ENCODE measurements around the gene GBX2.

Gene GBX2
- 0 to 0.33 (median 0) reads per million in 17 experiments for total RNA-seq

DNA sequence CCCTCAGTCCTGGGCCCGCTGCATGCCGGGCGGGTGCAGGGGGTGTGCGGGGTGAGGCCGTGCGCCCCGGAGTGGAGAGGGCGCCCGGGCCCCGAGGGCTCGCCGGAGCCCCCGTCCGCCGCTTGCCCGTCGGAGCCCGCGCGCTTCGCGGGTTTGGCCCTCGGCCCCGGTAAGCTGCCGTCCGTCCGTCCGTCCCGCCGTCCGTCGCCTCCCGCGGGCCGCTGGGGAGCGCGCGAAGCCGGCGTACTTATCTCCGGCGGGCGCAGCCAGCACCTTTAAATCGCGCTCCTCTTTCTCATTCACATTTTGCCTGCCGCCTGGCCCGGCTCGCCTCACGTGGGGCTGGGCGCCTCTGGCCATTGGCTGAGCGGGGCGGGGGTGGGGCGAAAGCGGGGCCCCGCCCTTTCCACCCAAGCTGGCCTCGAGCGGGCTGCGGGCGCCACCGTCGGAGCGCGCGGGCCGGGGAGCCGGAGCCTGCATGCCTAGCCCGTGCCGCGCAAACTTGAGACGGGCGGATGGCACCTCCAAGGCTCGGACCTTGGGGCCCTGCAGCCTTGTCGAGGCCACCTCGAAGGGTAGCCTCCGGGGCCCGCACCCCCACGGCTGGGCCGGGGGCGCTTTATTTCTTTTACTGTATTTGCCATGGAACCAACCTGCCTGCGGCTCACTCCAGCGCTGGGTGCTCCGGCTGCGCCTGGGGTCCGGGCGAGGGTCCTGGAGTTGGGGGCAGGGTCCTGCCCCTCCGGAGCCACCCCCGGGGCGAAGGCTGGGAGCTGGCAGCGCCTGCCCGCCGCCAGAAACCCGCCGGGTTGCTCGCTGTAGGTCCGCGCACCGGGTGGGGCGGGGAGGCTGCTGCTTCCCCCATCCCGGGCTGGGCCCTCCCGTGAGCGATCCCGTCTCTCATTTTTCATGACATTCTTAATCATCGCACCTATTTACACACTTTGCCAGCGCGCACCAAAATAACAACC lies at the start of gene GBX2:
Gene GBX2, minus strand, starts transcription at position 277 of the 971 bp plus-strand sequence. CDS start 415 bp downstream, outside the sequence.
- DNase-seq: no peak

DNA sequence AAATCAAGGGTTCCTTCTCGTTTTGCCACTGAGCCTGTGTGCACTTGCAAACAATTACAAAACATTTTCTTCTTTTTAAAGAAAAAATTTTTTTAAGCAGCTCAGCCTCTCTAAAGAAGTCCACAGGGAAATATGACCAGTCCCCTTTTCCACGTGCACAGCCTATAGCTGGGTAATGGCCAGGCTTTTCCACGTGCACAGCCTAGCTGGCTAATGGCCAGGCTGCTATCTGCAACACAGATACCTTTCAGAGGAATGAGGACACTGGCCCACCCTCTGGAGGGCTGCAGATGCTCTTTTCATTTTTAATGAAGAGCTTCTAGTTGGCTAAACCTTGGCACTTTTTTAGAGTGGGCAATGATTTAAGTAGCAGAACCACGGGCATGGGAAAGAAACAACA lies 49.7 kb upstream of the GBX2 start:
- no peak for DNase-seq

DNA sequence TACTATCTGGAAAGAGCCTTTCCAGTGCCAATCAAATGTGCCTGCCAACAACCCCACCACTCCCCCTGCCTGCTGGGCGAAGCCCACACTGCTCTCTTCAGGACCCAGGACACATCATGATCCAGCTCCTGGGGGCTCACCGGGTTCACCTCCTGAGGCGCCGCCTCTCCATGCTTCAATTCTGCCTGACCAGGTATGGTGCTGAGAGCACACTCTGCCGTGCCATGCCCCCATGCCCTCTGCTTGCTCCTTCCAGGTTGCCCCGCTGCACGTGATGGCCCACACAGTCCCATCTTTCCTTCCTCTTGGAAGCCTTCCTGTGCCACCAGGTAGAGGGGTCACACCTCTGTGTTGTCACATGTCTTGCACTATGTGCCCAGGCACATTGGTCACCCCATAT lies 48.5 kb upstream of the GBX2 start:
- no peak for DNase-seq

DNA sequence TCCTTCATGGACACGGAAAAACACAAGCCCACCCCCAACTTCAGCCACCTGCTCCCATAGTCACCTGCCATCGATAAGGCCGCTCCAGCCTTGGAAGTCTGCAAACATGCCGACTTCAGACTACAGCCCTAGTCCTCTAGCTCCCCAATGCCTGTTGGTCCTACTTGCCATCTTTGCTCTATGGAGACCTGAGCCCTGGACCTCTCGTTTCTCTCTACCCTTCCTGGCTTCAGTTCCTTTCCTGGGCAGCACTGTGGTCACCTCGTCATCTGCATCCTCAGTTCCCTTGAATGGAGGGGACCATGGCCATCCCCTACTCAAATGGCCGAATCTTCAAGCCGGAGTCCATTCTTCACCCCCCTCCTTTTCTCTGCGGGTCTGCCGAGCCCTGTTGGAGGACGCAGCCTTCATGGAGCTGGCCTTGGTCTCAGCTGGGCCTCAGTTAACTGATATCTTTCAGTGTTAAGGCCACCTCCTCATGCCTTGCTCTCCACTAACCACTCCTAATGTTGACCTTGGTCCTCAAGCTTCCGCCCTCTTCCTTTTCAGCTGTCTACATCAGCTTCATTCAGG lies 47.7 kb upstream of the GBX2 start:
- no peak for DNase-seq

DNA sequence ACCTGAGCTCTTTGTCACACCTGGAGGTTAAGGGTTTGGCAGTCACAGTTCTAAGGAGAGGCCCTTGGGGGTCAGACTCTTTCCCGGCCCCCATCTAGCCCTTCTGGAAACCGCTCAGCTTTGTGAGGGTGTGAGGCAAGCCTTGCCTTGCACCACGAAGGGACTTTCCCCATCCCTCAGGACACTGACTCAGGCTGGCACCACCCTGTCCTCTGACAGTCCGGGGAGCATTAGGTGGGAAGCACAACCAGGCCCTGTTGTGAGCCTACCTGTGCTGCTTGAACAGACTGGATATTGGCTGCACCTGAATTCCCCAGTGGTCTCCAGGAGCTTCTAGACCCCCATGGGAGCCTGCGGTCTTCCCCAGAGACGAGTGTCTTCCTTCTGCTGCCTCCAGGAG lies 47.0 kb upstream of the GBX2 start:
- DNase-seq: no peak

DNA sequence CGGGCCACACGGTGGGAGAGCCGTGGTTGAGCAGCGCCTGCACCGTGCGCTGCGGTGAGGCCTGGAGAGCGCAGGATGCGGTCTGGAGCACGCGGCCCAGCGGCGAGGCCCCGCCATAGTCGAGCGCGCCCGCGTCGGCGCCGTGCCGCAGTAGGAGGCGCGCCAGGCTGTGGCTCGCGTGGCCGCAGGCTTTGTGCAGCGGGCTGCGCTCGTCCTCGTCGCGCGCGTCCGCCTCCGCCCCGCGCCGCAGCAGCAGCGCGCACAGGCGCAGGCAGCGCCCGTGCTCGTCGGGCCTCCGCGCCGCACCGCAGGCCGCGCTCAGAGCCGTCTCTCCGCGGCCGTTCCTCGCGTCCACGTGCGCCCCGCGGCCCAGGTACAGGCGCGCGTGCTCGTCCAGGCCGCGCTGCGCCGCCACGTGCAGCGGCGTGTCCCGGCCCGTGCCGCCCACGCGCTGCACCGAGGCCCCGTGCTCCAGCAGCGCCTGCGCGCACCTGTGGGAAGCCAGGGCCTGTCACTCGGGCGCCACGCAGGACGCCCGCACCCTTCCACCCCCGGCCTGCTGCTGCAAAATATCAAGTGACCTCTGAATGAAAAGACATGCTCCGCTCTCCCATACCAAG lies 46.3 kb upstream of the GBX2 start:
- no peak for DNase-seq

DNA sequence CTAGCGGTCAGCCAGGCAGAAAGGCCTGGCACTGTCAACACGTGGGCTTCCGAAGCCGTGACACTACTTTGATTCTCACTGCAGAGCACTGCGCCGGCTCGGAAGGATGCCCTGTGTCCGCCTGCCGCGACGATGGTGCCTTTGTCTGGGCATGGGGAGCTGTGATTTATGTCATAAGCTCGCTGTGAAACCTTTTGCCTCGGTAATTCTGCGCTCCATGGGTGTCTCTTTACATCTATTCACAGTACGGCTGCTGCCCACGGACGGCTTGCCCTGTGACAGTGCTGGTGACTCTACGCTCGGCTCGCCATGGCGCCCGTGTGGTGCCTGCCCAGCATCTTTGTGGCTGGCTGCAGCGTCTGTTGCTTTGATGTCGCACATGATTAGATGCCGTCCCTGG lies 43.1 kb upstream of the GBX2 start:
- DNase-seq: no peak

DNA sequence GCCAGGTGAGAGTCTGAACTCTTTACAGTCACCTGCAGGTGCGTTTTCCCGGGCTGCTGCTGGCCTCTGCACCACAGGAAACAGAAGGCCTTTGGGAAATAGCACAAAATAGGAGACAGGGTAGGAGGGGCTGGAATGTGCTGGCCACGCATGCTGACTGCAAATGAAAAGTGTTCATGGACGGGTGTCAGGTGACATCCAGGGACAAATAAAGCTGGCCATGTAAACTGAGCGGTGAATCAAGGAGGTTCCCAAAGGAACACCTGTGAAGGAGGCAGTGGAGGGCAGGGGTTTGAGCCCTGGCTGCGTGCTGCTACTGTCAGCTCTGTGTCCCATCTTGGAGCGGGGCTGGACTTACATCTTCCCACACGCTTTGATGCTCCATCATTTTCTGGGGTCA lies 42.4 kb upstream of the GBX2 start:
- no peak for DNase-seq

DNA sequence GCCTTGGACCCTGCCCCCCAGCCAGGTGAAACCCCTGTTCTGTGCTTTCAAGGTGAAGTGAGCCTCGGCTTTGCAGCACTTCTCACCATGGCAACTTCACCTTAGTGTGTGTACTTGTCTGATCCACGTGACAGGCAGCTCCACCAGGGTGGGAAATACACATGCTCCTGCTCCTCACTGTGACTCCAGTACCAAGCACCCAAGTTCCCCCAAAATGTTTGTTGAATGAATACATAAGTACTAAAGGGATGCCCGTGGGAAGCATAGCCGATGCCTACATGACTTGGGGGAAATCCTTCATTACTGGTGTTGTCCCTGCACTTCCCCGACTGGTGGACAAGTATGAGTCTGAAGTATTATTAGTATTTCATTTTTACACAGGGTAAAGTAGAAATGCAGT lies 41.8 kb upstream of the GBX2 start:
- DNase-seq: no peak

DNA sequence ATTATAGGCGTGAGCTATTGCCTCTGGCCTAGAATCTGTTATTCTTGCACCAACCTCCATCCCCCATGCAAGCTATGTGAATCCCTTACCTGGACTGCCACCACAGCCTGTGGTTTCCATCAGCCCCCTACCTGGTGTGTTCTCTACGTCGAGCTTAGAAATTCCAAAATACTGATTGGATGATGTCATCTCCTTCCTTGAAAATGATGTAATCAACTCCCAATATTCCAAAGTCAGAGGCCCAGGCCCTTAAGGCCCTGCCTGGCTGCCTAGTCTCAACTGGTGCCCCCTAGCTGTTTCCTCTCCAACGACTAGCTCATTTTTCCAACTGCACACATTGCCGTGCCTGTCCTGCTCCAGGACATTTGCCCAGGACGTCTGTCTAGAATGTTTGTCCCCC lies 41.3 kb upstream of the GBX2 start:
- DNase-seq: no peak

DNA sequence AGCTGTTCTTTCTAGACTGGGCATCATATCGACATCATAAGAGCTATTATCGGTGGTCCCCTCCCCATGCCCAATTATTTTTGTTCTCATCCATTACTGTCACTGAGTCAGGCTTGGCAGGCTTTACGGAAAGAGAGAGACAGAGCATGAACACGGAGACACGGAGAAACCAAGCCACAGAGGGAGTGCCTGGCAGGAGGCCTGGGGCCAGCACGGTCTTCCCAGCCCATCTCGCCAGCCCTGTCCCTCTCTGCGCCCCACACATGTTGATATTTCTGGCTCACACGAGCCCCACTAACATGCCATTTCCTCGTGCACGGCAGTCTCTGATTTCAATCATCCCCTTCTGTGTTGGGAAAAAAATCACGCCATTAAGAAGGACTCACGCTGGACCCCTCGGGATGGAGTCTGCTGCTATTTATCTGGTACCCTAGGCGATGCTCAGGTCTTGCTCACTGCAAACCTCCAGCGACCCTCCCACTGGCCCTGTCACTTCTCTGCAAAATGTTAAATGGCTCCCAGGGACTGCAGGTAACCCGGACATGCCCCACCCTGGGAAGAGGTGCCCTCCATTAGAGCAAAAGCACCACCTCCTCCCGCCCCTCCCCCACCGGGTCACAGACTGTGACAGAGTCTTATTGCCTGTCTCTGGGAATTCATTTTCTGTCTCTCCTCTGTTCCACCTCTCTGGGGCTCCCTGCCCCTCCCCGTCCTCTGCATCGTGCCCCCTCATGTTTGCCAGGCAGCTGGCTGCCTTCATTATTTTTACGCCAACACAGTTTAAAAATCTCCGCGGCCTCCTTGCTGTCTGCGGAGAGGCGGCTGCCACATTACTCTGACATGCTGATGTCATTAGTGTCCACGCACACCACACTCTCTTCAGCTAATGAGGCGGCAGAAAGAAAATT lies 40.1 kb upstream of the GBX2 start:
- DNase-seq: no peak

DNA sequence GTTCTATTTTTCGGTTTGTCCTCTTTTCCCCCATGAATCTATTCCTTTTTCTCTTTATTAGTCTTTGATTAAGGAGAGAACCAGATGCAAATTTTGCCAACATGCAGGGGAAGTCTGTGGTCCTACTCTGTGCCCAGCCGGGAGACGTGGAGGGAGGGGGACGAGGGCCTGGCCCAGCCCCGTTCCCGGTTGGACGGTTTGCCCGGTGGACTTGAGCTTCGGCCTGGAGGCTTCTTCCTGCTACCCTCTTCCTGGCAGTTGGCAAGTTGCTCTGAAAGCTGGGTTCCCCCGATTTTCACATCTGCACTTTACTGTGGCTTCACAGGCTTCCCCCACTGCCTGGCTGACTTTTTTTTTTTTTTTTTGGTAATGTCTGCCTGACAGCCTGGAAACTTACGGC lies 39.3 kb upstream of the GBX2 start:
- DNase-seq: no peak

DNA sequence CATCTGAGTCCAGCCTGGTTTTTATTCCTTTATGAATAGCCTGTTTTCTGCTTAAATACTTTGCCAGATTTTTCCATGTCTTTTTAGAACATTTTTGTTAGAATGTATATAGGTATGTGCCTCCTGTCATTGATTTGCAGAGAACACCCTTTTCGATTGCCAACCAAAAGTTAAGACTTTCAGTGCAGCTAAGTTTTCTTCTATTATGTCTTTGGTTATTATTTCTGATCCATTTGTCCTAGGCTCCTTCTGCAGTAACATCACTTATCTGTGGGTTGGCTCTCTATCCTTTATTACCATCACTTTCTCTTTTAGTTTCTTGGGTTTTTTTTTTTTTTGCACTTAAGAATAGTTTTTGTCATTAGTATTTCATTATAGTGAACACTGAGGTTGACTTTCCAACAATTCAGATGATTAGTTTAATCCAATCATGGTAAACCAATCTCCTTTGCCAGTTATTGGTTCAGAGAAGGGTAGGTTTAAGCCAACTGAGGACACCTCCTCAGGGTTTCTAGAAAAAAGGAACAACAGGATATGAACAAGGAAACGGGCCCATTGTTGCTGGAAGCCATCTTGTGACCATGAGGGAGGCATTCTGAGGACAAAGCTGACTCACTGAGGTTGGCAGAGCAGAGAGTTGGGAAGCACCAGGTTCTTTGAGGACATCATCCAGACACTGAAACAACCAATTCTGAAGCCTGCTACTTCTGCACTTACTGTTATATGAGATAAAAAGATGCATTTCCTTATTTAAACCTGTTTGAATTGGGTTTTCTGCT lies 37.9 kb upstream of the GBX2 start:
- DNase-seq: peak in 3 of 4 experiments; percentile 6 to 22 (median 12)

DNA sequence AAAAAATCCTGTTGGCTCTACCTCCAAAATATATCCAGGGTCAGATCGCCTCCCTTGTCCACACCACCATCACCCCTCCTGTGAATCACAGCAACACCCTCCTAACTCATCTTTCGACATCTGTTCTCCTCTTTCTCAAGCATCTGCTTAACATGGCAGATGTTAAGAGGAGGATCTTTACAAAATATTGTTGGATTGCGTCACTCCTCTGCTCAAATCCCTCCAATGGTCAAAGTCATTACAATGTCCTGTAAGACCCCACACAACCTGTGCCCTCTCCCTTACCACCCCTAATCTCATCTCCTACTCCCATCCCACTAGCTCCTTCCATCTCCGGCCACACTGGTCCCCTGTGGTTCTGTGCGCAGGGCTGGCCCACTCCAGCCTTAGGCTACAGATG lies 36.8 kb upstream of the GBX2 start:
- no peak for DNase-seq

DNA sequence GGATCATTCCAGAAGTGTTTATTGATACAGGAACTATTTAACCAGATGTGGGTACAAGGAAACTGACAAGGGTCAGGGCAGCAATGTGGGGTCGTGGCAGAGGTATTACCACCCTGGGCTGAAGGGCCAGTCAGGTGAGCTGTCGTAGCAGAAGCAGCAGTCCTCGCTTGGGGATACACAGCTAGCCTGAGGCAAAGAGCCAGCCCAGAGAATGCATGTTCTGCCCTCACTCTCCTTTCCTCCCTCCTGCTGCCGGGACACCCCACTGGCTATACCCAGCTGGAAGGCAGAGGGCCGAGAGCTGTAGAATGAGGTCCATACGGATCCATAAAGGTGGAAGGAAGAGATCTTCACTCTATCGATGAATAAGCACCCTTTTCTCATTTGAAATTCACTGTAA lies 32.2 kb upstream of the GBX2 start:
- DNase-seq: no peak

DNA sequence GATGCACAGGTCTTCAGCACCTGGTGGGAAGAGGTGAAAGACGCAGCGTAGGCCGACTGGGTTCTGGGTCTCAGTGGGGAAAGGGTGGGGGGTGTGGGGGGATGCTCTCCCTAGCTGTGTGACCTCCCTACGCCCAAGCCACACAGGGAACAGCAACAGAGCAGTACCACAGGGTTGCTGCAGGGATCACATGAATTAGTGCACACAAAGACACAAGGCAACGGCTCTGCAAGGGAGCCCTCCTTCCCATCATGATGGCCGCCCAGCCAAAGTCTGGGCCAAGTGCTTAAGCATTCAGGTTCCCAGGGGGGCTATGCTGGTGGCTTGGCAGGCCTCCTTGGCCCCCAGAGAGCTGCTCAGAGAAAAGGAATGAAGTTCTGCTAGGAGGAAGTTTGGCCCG lies 28.2 kb upstream of the GBX2 start:
- no peak for DNase-seq

DNA sequence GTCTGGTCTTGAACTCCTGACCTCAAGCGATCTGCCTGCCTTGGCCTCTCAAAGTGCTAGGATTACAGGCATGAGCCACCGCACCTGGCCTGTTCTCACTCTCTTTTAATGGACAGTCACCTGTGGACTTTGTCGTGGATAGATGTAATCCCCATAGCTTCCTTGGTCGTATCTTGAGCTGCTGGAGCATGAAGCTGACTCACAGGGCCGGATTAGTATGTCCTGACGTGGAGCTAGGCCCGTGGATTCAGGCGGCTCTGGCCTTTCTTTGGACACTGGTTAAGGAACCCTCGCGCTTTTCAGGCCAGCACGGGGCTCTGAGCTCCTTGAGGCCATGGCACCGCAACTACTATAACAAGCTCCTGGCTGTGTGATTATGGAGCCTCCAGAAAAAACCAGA lies 27.5 kb upstream of the GBX2 start:
- DNase-seq: no peak

DNA sequence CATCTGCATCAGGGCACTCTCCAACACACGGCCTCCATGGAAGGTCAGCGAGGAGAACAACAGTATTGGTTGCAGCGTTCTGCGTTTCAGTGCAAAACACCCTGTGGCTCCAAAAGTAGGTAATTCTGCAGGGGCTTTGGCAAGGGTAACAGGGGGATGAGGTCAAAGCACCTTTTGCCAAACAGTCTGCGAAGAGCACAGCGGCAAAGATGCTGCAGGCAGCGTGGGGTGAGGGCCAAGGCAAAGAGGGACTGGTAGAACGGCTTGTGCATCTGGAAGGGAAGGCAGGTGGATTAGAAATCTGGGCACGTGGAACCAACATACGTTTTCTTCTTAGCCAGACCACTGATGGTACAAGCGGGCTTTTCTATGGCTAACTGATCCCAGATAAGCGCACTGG lies 26.6 kb upstream of the GBX2 start:
- DNase-seq: no peak

DNA sequence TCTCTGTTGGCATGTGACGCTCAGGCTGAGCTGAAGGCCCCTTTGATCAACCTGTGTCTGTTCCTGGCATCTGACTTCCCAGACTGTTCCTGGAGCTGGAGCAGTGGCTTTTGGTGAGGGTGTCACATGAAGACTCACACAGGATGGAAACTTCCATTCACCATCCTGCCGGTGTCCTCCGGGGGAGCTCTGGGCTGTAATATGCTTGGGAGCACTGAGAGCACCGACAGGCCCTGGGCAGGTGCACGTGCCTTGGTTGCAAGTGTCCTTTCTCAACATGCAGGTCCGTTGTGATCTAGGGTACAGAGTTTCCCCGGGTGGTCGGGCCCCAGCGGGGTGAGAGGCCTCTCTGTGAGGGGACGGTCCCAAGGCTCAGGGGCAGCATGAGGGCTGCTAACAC lies 24.8 kb upstream of the GBX2 start:
- no peak for DNase-seq

DNA sequence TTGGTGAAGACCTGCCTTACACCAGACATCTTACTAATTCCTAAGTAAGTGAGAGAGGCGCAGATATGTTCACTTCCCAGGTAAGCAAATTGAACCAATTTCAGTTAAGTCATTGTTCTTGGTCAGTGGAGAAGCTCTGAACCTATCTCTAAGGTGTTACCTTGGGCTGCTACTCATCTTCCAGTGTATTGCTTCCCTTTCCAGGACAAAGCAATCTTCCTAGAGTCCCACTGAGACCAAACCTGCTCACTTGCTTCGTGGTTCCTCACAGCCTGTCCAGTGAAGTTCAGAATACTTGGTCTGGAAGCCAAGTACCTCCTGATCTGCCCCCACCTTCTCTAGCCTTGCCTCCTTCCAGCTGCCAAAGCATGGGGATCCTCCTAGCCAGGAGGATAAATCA lies 22.5 kb upstream of the GBX2 start:
- DNase-seq: no peak

DNA sequence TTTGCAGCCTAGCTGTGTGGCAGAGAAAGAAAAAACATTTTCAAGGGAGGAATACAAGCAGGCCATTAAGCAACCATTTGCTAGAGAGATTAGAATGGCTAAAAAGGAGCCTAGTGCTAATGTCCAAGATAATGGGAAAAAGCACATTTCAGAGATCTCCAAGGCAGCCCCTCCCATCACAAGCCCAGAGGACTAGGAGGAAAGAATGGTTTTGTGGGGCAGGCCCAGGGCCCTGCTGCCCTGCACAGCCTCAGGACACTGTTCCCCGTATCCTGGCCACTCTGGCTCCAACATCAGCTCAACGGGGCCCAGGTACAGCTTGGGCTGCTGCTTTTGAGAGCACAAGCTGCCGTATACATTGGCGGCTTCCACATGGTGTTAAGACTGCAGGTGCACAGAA lies 16.5 kb upstream of the GBX2 start:
- DNase-seq: no peak

Measured in suppressor macrophage (primary cell).